Heart left ventricle (tissue), 16 donors: ENCODE results near the gene PLEKHA6. TPM values are rescaled to one million over a fixed set of nuclear protein-coding genes. Genes with fewer than 3 reads are reported as not detected.

ENCODE experiments used
- ATAC-seq, 4 donors: fragments of 200-7000 bp; cut with Tn5 transposase; one replicate each; pipeline ENCODE4 v1.9.1; 2020 to 2022; ENCODE audit warnings: moderate library complexity in 4 of 4, mild to moderate bottlenecking in 3 of 4, moderate number of reproducible peaks in 1 of 4
- DNase-seq, 5 donors: peaks; one replicate each; pipeline ENCODE4 v3.0.0-alpha.2; 2020
- H3K27ac ChIP-seq, 12 donors: fragments of 200-600 bp; sonication (generic) in 4 of 12; one replicate each; pipeline versions ENCODE4 v1.5.0 to v1.8.0; 2016 to 2022; ENCODE audit warnings: mild to moderate bottlenecking in 2 of 12
- H3K27me3 ChIP-seq, 9 donors: fragments of 200-600 bp; sonication (generic) in 2 of 9; one replicate each; pipeline versions ENCODE4 v1.5.1 to v1.8.0; 2016 to 2022; ENCODE audit warnings: mild to moderate bottlenecking in 3 of 9
- H3K36me3 ChIP-seq, 9 donors: fragments of 200-600 bp; sonication (generic) in 2 of 9; one replicate each; pipeline versions ENCODE4 v1.5.0 to v1.8.0; 2018 to 2022; ENCODE audit warnings: mild to moderate bottlenecking in 2 of 9
- H3K4me1 ChIP-seq, 12 donors: fragments of 200-600 bp; sonication (generic) in 4 of 12; one replicate each; pipeline versions ENCODE4 v1.5.0 to v1.8.0; 2016 to 2022; ENCODE audit warnings: mild to moderate bottlenecking in 3 of 12
- H3K4me3 ChIP-seq, 12 donors: fragments of 200-600 bp; sonication (generic) in 4 of 12; one replicate each; pipeline versions ENCODE4 v1.5.0 to v1.8.0; 2017 to 2022; ENCODE audit warnings: mild to moderate bottlenecking in 9 of 12, moderate library complexity in 4 of 12
- H3K9me3 ChIP-seq, 12 donors: fragments of 200-600 bp; sonication (generic) in 4 of 12; one replicate each; pipeline versions ENCODE4 v1.5.0 to v1.8.0; 2016 to 2022; ENCODE audit warnings: mild to moderate bottlenecking in 1 of 12
- POLR2A ChIP-seq, 2 donors: fragments of 450-650 bp; IDR thresholded peaks; one replicate each; pipeline ENCODE4 v1.6.1; 2017; ENCODE audit warnings: antibody characterized with exemption in 2 of 2, mild to moderate bottlenecking in 2 of 2, moderate library complexity in 2 of 2
- WGBS, 4 donors: extraction: QIAGEN DNeasy Blood & Tissue Kit in 2 of 4; methylation state at CpG; one replicate each; pipeline versions ENCODE4 v1.1.5 to v1.1.7; 2013 to 2018; 5-methylcytosine and 5-hydroxymethylcytosine counted together
- intact Hi-C, 10 donors: fragments of 100-400 bp; cut with DNase I; formaldehyde crosslinking; loops; one replicate each; pipeline versions ENCODE4 v1.11.1 to v1.14.2; 2022
- polyA plus RNA-seq, 2 donors: library from polyadenylated mRNA; stranded (reverse); fragments of 200-250 nt; gene quantifications; one replicate each; pipeline ENCODE4 v1.2.3, GENCODE V29; 2013
- total RNA-seq, 9 donors: library from RNA; depleted of rRNA in 2 of 9; stranded (reverse); fragments of >200 nt in 2 of 9; fragmentation: NEBNext Ultra II Directional in 3 of 9; extraction: Animal tissue kit (Norgen Biotek cat#: 25700) in 3 of 9; gene quantifications; one replicate each; pipeline versions ENCODE4 v1.1.0 to v1.2.4, GENCODE V29; 2016 to 2023
- TF ChIP-seq, protein P1 (sequence below), 12 donors: fragments of 200-600 bp; sonication (generic) in 4 of 12; IDR thresholded peaks; one replicate each; pipeline versions ENCODE4 v1.5.0 to v1.8.0; 2018 to 2022; ENCODE audit warnings: antibody characterized with exemption in 12 of 12, mild to moderate bottlenecking in 5 of 12
- donor health status: ischemic (EF 13 %, LVEDD 7.1; RV severe dilation, severe dysfunction).
- donor health status: healthy with polysubstance abuse.
- donor health status: DM: no; HTN: yes; CAD: no.
- donor health status: DM: no; HTN: no; CAD: no.
- donor health status: ischemic (EF 25% LVEDD 6.9; RV normal size, moderate dysfunction).
- donor health status: ischemic (EF 25% LVEDD 5.7; RV mildly dilated, moderate dysfunction).
- donor health status: healthy.
- donor health status: DM: yes; HTN: yes; CAD: no.
- donor health status: ischemic (EF 35%, LVEDD 5.7; RV mildly dilated, moderate dysfunction).
- donor health status: nonischemic (EF 11% LVEDD 7.7; RV severe dilation, severe dysfunction).
- donor health status: DM: yes; HTN: yes; CAD: no.
- donor health status: PGD.
- donor health status: ischemic (EF 29% LVEDD 5.4; RV normal size, mild dysfunction).
- donor health status: nonischemic (EF 23%, LVEDD 6.1; RV moderate dilation, normal function).

The PLEKHA6 gene
- total and polyA plus RNA-seq, 11 donors: 5.2 to 33.2 (median 18.9) TPM

- Histone ChIP-seq H3K4me3 (no peak overlapping the region), H3K4me1 (peaks cover 0 to 33% (median 8%) of the 10 kb centered on the region in 12 donors), H3K9me3 (no peaks in the 10 kb centered on the region), H3K27me3 (no peaks in the 10 kb centered on the region), H3K36me3 (no peaks in the 10 kb centered on the region), H3K27ac (no peak overlapping the region)
- intact Hi-C loops: no loop called here
- 39 to 54% (median 46%) methylated on average over 5 of the region's 5 CpGs for WGBS, 4 donors
- DNase-seq (no peak), ATAC-seq (no peak)
- no peak for TF ChIP-seq POLR2A (IDR thresholded peaks at IDR 0.05)
- TF ChIP-seq, protein P1, sequence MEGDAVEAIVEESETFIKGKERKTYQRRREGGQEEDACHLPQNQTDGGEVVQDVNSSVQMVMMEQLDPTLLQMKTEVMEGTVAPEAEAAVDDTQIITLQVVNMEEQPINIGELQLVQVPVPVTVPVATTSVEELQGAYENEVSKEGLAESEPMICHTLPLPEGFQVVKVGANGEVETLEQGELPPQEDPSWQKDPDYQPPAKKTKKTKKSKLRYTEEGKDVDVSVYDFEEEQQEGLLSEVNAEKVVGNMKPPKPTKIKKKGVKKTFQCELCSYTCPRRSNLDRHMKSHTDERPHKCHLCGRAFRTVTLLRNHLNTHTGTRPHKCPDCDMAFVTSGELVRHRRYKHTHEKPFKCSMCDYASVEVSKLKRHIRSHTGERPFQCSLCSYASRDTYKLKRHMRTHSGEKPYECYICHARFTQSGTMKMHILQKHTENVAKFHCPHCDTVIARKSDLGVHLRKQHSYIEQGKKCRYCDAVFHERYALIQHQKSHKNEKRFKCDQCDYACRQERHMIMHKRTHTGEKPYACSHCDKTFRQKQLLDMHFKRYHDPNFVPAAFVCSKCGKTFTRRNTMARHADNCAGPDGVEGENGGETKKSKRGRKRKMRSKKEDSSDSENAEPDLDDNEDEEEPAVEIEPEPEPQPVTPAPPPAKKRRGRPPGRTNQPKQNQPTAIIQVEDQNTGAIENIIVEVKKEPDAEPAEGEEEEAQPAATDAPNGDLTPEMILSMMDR (IDR thresholded peaks at IDR 0.05): no peak
Observed at GRCh38 chr1:204317170-204317569, 42.6 kb downstream of the PLEKHA6 start.

GRCh38 chr1:204316164-204316563, 43.6 kb downstream of the PLEKHA6 start:
- no peaks in the 10 kb centered on the region for H3K27me3 ChIP-seq
- intact Hi-C loops: no loop called here
- H3K4me1 ChIP-seq: peaks cover 0 to 33% (median 8%) of the 10 kb centered on the region in 12 donors
- WGBS, 4 donors: 72 to 93% (median 81%) methylated on average over 6 of the region's 6 CpGs
- DNase-seq: no peak
- no peak for TF ChIP-seq POLR2A (IDR thresholded peaks at IDR 0.05)
- TF ChIP-seq, protein P1 (IDR thresholded peaks at IDR 0.05): no peak
- H3K36me3 ChIP-seq: no peaks in the 10 kb centered on the region
- ATAC-seq: no peak
- H3K4me3 ChIP-seq: no peak overlapping the region
- H3K9me3 ChIP-seq: no peaks in the 10 kb centered on the region
- H3K27ac ChIP-seq: no peak overlapping the region

- Histone ChIP-seq H3K27me3 (no peaks in the 10 kb centered on the region), H3K4me1 (peaks cover 0 to 29% (median 8%) of the 10 kb centered on the region in 12 donors), H3K4me3 (no peak overlapping the region), H3K36me3 (no peaks in the 10 kb centered on the region), H3K27ac (no peak overlapping the region), H3K9me3 (no peaks in the 10 kb centered on the region)
- TF ChIP-seq POLR2A (IDR thresholded peaks at IDR 0.05): no peak
- TF ChIP-seq, protein P1 (IDR thresholded peaks at IDR 0.05): no peak
- peak in 1 of 4 donors; percentile 27 for ATAC-seq
- DNase-seq: no peak
- intact Hi-C loops: loop anchor here in 1 of 10 donors (5.0 kb wide), 1 partner anchor 32 kb away; no protein-coding TSS in a partner anchor
- 76 to 82% (median 77%) methylated on average over 11 to 12 of the region's 12 CpGs for WGBS, 4 donors
Observed at GRCh38 chr1:204314893-204315658, 44.7 kb downstream of the PLEKHA6 start.

GRCh38 chr1:204314171-204314892, 45.4 kb downstream of the PLEKHA6 start:
- WGBS, 4 donors: 84 to 86% (median 85%) methylated on average over 7 of the region's 7 CpGs
- DNase-seq: no peak

More at GRCh38 chr1:204314171-204314892, 45.4 kb downstream of the PLEKHA6 start:
- no peaks in the 10 kb centered on the region for H3K27me3 ChIP-seq
- H3K4me1 ChIP-seq: peaks cover 0 to 26% (median 8%) of the 10 kb centered on the region in 12 donors
- H3K36me3 ChIP-seq: no peaks in the 10 kb centered on the region
- H3K27ac ChIP-seq: no peak overlapping the region
- ATAC-seq: no peak
- TF ChIP-seq, protein P1 (IDR thresholded peaks at IDR 0.05): no peak
- no peak for TF ChIP-seq POLR2A (IDR thresholded peaks at IDR 0.05)
- intact Hi-C loops: loop anchor here in 1 of 10 donors (5.0 kb wide), 1 partner anchor 33 kb away; no protein-coding TSS in a partner anchor
- H3K4me3 ChIP-seq: no peak overlapping the region
- no peaks in the 10 kb centered on the region for H3K9me3 ChIP-seq
